ENCODE results near the gene PJA2.

DNA sequence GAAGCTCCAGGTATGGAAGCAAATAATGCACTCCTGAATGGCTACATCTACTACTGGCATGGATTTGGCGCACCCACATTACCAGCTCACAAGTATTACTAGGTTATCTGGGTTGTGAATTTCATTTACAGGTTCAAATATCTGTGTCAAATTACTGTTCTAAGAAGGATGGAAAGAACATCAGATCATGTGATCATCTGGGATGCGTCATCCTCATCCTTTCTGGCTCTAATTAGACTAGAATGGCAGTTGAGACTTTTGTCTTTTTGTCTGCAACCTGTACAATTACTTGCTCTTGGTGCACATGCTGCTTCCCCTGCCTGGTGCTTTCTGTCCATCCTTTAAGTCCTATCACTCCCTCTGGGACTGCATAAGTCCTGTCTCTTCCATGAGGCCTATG lies 64.1 kb downstream of the PJA2 start:
- no peak for TF ChIP-seq POLR2AphosphoS5 (IDR thresholded peaks at IDR 0.05)
- TF ChIP-seq, protein P1, sequence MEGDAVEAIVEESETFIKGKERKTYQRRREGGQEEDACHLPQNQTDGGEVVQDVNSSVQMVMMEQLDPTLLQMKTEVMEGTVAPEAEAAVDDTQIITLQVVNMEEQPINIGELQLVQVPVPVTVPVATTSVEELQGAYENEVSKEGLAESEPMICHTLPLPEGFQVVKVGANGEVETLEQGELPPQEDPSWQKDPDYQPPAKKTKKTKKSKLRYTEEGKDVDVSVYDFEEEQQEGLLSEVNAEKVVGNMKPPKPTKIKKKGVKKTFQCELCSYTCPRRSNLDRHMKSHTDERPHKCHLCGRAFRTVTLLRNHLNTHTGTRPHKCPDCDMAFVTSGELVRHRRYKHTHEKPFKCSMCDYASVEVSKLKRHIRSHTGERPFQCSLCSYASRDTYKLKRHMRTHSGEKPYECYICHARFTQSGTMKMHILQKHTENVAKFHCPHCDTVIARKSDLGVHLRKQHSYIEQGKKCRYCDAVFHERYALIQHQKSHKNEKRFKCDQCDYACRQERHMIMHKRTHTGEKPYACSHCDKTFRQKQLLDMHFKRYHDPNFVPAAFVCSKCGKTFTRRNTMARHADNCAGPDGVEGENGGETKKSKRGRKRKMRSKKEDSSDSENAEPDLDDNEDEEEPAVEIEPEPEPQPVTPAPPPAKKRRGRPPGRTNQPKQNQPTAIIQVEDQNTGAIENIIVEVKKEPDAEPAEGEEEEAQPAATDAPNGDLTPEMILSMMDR (IDR thresholded peaks at IDR 0.05) = no peak
- TF ChIP-seq POLR2A (IDR thresholded peaks at IDR 0.05) = no peak
- no peak for TF ChIP-seq EP300 (IDR thresholded peaks at IDR 0.05)

All from suprapubic skin (tissue), 4 donors.